ENCODE measurements around the gene CRNN. TPM values are rescaled to one million over a fixed set of nuclear protein-coding genes. Genes with fewer than 3 reads are reported as not detected.

CRNN gene
- total and polyA plus RNA-seq, 12 donors: 1.0 to 2.1 TPM; not detected in 10

GRCh38 chr1:152386940-152387339 lies 27.1 kb downstream of the CRNN start:
- H3K27ac ChIP-seq: no peak overlapping the region
- no peak for TF ChIP-seq CTCF (IDR thresholded peaks at IDR 0.05)
- no peak for TF ChIP-seq POLR2A (IDR thresholded peaks at IDR 0.05)
- H3K36me3 ChIP-seq (replicated peaks in 1 of 2): no peaks in the 10 kb centered on the region
- H3K9me3 ChIP-seq (replicated peaks in 1 of 3): no peaks in the 10 kb centered on the region
- no peaks in the 10 kb centered on the region for H3K4me1 ChIP-seq (replicated peaks in 1 of 2)
- no peak overlapping the region for H3K4me3 ChIP-seq
- intact Hi-C loops (cut with DNase I): no loop called here
- 67 to 89% (median 83%) methylated on average over 2 of the region's 2 CpGs for WGBS, 4 donors
- no peaks in the 10 kb centered on the region for H3K27me3 ChIP-seq
- DNase-seq: no peak

GRCh38 chr1:152380932-152381331 lies 33.1 kb downstream of the CRNN start:
- H3K4me1 ChIP-seq (replicated peaks in 1 of 2): no peaks in the 10 kb centered on the region
- H3K27me3 ChIP-seq: no peaks in the 10 kb centered on the region
- no peak overlapping the region for H3K4me3 ChIP-seq
- 74 to 78% (median 76%) methylated on average over 13 to 16 of the region's 16 CpGs for WGBS, 4 donors
- intact Hi-C loops (cut with DNase I): no loop called here
- no peak for DNase-seq
- TF ChIP-seq CTCF (IDR thresholded peaks at IDR 0.05) (no peak), POLR2A (IDR thresholded peaks at IDR 0.05) (no peak)
- no peaks in the 10 kb centered on the region for H3K9me3 ChIP-seq (replicated peaks in 1 of 3)
- no peak overlapping the region for H3K27ac ChIP-seq
- H3K36me3 ChIP-seq (replicated peaks in 1 of 2): no peaks in the 10 kb centered on the region

- peaks cover 0 to 5% (median 0%) of the 10 kb centered on the region in 3 donors for H3K9me3 ChIP-seq (replicated peaks in 1 of 3)
- intact Hi-C loops (cut with DNase I): no loop called here
- no peak overlapping the region for H3K4me3 ChIP-seq
- H3K27ac ChIP-seq: no peak overlapping the region
- H3K4me1 ChIP-seq (replicated peaks in 1 of 2): no peaks in the 10 kb centered on the region
- WGBS, 4 donors: 61 to 81% (median 78%) methylated on average over 3 of the region's 3 CpGs
- no peaks in the 10 kb centered on the region for H3K36me3 ChIP-seq (replicated peaks in 1 of 2)
- TF ChIP-seq CTCF (IDR thresholded peaks at IDR 0.05) (no peak), POLR2A (IDR thresholded peaks at IDR 0.05) (no peak)
- H3K27me3 ChIP-seq: no peaks in the 10 kb centered on the region
- no peak for DNase-seq
Measured at GRCh38 chr1:152374451-152374850, 39.6 kb downstream of the CRNN start.

DNA sequence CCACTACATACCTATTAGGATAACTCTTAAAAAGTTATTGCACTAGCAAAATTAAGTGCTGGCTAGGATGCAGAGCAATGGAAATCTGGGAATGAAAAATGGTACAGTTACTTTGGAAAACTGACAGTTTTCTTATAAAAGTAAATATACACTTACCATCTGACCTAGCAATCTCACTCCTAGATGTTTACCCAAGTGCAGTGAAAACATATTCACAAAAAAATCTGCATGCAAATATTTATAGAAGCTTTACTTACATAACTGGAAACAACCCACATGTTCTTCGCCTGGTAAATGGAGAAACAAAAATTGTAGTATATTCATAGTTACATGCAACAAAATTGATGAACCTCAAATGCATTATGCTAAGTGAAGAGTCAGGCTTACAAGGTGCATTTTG lies 41.4 kb downstream of the CRNN start:
- H3K36me3 ChIP-seq (replicated peaks in 1 of 2): no peaks in the 10 kb centered on the region

More for the DNA sequence above, 41.4 kb downstream of the CRNN start:
- H3K9me3 ChIP-seq (replicated peaks in 1 of 3): peaks cover 0 to 13% (median 0%) of the 10 kb centered on the region in 3 donors
- H3K4me3 ChIP-seq: no peak overlapping the region
- intact Hi-C loops (cut with DNase I): no loop called here
- no peak for TF ChIP-seq CTCF (IDR thresholded peaks at IDR 0.05)
- TF ChIP-seq POLR2A (IDR thresholded peaks at IDR 0.05): no peak
- 63 to 74% (median 69%) methylated on average over 1 of the region's 1 CpG for WGBS, 4 donors
- H3K27me3 ChIP-seq: no peaks in the 10 kb centered on the region
- DNase-seq: no peak
- H3K27ac ChIP-seq: no peak overlapping the region
- H3K4me1 ChIP-seq (replicated peaks in 1 of 2): no peaks in the 10 kb centered on the region
